HL-60 (cell line): ENCODE results near the gene PSMD12.

Source experiments
- DNase-seq, 2 experiments: peaks; one replicate each; pipeline ENCODE4 v3.0.0-alpha.2; 2010 to 2020; ENCODE audit warnings: low read depth in 1 of 2, low spot score in 1 of 2
- H3K27ac ChIP-seq: fragments of 250-450 bp; sonication (Bioruptor Pico); replicated peaks from 2 replicates; pipeline ENCODE4 v1.5.1; 2020; ENCODE audit warnings: mild to moderate bottlenecking, moderate library complexity
- H3K27me3 ChIP-seq: fragments of 250-450 bp; sonication (Bioruptor Pico); 2 replicates; pipeline ENCODE4 v1.5.1; 2021; ENCODE audit warnings: mild to moderate bottlenecking, moderate library complexity; ENCODE audit not compliant: insufficient read depth, poor library complexity, severe bottlenecking
- H3K4me3 ChIP-seq: replicated peaks from 2 replicates; pipeline ENCODE4 v1.5.1; 2011; ENCODE audit warnings: mild to moderate bottlenecking, control low read depth, low read length; ENCODE audit not compliant: insufficient read depth
- GABPA ChIP-seq: IDR thresholded peaks from 2 replicates; pipeline ENCODE4 v1.6.1; 2012; ENCODE audit warnings: low read depth
- POLR2AphosphoS5 ChIP-seq: IDR thresholded peaks from 2 replicates; pipeline ENCODE4 v1.6.1; 2012; ENCODE audit warnings: low read depth
- SPI1 ChIP-seq: IDR thresholded peaks from 2 replicates; pipeline ENCODE4 v1.6.1; 2012; ENCODE audit warnings: low read depth, mild to moderate bottlenecking, borderline replicate concordance
- TF ChIP-seq, protein P1 (sequence below): IDR thresholded peaks from 2 replicates; pipeline ENCODE4 v1.6.1; 2012; ENCODE audit warnings: low read depth; ENCODE audit not compliant: insufficient replicate concordance
- TF ChIP-seq, protein P2 (sequence below): IDR thresholded peaks from one replicate; pipeline ENCODE4 v1.5.1; 2011; ENCODE audit warnings: low read length, control low read depth, inconsistent platforms; ENCODE audit not compliant: insufficient read depth

Gene PSMD12

GRCh38 chr17:67393809-67394397, 27.5 kb upstream of the PSMD12 start:
- TF ChIP-seq POLR2AphosphoS5: no peak
- Histone ChIP-seq H3K27me3 (no peaks in the 10 kb centered on the region), H3K27ac (no peak overlapping the region), H3K4me3 (no peak overlapping the region)
- DNase-seq: no peak

DNA sequence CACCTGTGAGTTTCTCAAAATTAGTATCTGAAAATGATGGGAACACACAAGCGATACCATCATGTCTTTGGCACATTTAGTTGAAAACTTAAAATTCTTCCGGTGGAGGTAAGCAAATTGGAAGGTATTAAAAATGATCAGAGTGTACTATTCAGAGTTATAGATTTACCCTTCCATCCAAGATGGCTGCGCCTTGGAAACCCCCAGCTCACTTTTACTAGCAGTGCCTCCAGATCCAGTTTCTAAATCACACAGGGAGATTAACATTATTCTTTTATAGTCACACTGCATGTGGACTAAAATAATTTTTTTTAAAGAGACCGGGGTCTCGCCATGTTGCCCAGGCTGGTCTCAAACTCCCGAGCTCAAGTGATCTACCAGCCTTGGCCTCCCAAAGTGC, 25.7 kb upstream of the PSMD12 start:
- Histone ChIP-seq H3K27ac (no peak overlapping the region), H3K27me3 (no peaks in the 10 kb centered on the region), H3K4me3 (no peak overlapping the region)
- TF ChIP-seq, protein P1, sequence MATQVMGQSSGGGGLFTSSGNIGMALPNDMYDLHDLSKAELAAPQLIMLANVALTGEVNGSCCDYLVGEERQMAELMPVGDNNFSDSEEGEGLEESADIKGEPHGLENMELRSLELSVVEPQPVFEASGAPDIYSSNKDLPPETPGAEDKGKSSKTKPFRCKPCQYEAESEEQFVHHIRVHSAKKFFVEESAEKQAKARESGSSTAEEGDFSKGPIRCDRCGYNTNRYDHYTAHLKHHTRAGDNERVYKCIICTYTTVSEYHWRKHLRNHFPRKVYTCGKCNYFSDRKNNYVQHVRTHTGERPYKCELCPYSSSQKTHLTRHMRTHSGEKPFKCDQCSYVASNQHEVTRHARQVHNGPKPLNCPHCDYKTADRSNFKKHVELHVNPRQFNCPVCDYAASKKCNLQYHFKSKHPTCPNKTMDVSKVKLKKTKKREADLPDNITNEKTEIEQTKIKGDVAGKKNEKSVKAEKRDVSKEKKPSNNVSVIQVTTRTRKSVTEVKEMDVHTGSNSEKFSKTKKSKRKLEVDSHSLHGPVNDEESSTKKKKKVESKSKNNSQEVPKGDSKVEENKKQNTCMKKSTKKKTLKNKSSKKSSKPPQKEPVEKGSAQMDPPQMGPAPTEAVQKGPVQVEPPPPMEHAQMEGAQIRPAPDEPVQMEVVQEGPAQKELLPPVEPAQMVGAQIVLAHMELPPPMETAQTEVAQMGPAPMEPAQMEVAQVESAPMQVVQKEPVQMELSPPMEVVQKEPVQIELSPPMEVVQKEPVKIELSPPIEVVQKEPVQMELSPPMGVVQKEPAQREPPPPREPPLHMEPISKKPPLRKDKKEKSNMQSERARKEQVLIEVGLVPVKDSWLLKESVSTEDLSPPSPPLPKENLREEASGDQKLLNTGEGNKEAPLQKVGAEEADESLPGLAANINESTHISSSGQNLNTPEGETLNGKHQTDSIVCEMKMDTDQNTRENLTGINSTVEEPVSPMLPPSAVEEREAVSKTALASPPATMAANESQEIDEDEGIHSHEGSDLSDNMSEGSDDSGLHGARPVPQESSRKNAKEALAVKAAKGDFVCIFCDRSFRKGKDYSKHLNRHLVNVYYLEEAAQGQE: no peak
- TF ChIP-seq SPI1 (no peak), POLR2AphosphoS5 (no peak), GABPA (no peak)
- TF ChIP-seq, protein P2, sequence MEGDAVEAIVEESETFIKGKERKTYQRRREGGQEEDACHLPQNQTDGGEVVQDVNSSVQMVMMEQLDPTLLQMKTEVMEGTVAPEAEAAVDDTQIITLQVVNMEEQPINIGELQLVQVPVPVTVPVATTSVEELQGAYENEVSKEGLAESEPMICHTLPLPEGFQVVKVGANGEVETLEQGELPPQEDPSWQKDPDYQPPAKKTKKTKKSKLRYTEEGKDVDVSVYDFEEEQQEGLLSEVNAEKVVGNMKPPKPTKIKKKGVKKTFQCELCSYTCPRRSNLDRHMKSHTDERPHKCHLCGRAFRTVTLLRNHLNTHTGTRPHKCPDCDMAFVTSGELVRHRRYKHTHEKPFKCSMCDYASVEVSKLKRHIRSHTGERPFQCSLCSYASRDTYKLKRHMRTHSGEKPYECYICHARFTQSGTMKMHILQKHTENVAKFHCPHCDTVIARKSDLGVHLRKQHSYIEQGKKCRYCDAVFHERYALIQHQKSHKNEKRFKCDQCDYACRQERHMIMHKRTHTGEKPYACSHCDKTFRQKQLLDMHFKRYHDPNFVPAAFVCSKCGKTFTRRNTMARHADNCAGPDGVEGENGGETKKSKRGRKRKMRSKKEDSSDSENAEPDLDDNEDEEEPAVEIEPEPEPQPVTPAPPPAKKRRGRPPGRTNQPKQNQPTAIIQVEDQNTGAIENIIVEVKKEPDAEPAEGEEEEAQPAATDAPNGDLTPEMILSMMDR: no peak
- no peak for DNase-seq

GRCh38 chr17:67390646-67391361, 24.4 kb upstream of the PSMD12 start:
- Histone ChIP-seq H3K4me3 (no peak overlapping the region), H3K27me3 (no peaks in the 10 kb centered on the region), H3K27ac (no peak overlapping the region)
- TF ChIP-seq SPI1 (no peak), POLR2AphosphoS5 (no peak), GABPA (no peak)
- TF ChIP-seq, protein P1: no peak
- TF ChIP-seq, protein P2: no peak
- DNase-seq: no peak

DNA sequence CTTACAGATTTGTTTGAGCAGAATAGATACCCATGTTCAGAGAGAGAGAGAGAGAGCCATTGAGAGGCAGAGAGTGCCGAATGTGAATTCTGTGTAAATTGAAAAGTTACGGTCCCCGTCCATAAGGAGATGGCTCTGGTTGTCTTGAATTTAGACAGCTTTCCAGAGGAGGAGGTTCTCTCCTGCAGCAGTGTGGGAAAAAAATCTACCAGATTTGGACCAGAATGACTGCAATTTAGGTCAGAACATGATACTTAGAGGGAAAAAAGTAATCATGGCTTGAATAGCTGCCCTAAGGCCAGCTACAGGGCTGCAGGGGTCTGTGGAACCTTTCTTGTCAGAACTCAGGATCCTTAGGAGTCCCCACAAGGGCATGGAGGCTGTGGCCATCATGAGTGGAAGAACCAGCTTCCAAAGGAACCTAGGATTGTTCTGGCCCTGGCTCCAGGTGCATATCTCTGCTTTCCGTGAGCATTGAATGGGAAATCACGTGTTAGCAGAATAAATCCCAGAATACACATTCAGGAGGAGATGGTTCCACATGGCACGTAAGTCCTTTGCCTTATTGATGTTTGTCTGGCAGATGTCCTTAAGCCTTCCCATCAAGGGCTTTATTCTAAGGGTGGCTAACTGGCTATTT, 23.7 kb upstream of the PSMD12 start:
- Histone ChIP-seq H3K27ac (no peak overlapping the region), H3K27me3 (no peaks in the 10 kb centered on the region), H3K4me3 (no peak overlapping the region)
- no peak for DNase-seq
- TF ChIP-seq POLR2AphosphoS5: no peak
- TF ChIP-seq, protein P2: no peak
- TF ChIP-seq SPI1: no peak
- TF ChIP-seq GABPA: no peak
- TF ChIP-seq, protein P1: no peak
